ENCODE measurements around the gene B4GALT3.

The B4GALT3 gene

DNA sequence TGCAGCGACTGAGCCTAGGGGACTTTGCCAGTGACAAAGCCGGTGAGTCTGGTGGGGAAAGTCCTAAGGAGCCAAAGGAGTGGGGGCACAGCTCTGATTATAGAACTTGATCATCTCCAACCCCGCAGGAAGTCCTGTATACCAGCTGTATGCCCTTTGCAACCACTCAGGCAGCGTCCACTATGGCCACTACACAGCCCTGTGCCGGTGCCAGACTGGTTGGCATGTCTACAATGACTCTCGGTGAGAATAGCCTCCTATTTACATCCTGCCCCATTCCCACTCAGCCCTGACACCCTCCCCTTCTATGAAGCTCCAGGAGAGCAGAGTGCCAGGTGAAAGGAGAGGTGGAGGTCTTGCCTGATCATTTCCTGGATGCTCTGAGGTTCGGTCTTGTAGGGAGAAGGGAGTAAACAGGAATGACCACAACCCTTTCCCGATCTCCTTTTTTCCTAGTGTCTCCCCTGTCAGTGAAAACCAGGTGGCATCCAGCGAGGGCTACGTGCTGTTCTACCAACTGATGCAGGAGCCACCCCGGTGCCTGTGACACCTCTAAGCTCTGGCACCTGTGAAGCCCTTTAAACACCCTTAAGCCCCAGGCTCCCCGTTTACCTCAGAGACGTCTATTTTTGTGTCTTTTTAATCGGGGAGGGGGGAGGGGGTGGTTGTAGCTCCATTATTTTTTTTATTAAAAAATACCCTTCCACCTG, 12.3 kb downstream of the B4GALT3 start:
- Histone ChIP-seq H3K27ac (ENCODE audit: low read depth, low read length) (no peak overlapping the region), H3K18ac (ENCODE audit: low read length) (no peak overlapping the region), H3K79me1 (ENCODE audit: low read length) (no peaks in the 10 kb centered on the region), H3K79me2 (ENCODE audit: control insufficient read depth, insufficient read depth, low read length, poor library complexity) (no peaks in the 10 kb centered on the region), H3K4me1 (ENCODE audit: control insufficient read depth in 1 of 2, insufficient read depth in 2 of 2, low read length in 2 of 2) (peaks cover 11 to 12% of the 10 kb centered on the region in 2 experiments), H2BK5ac (ENCODE audit: low read depth, low read length, poor library complexity) (no peak overlapping the region), H2AK5ac (ENCODE audit: low read length) (no peak overlapping the region), H3K9ac (ENCODE audit: low read length) (no peak overlapping the region), H4K91ac (ENCODE audit: low read depth, low read length) (no peak overlapping the region), H3K9me3 (ENCODE audit: insufficient read depth, low read depth, low read length) (peaks cover 2% of the 10 kb centered on the region), H3K4me3 (ENCODE audit: low read depth, low read length) (no peak overlapping the region), H3K36me3 (ENCODE audit: control insufficient read depth in 1 of 2, insufficient read depth in 2 of 2, low read length in 2 of 2) (peaks cover 26 to 42% of the 10 kb centered on the region in 2 experiments), H3K4me2 (ENCODE audit: low read length) (peak overlapping the region; percentile 97), H4K8ac (ENCODE audit: low read depth, low read length) (peak overlapping the region; percentile 4), H2AFZ (ENCODE audit: insufficient read depth, low read length, poor library complexity) (no peak overlapping the region), H3K4ac (ENCODE audit: low read depth, low read length) (no peak overlapping the region), H2BK12ac (ENCODE audit: low read length) (no peak overlapping the region), H3K14ac (ENCODE audit: low read length) (no peak overlapping the region), H4K12ac (ENCODE audit: low read depth, low read length) (no peak overlapping the region), H2BK120ac (ENCODE audit: insufficient read depth, low read length, poor library complexity) (no peak overlapping the region), H3K27me3 (ENCODE audit: insufficient read depth, low read length) (no peaks in the 10 kb centered on the region), H3K23ac (ENCODE audit: low read length) (no peak overlapping the region)
- no CpG with 5 or more reads among the region's 14 CpGs for WGBS (ENCODE audit: extremely low coverage, insufficient coverage, insufficient read length)
- no peak for DNase-seq

DNA sequence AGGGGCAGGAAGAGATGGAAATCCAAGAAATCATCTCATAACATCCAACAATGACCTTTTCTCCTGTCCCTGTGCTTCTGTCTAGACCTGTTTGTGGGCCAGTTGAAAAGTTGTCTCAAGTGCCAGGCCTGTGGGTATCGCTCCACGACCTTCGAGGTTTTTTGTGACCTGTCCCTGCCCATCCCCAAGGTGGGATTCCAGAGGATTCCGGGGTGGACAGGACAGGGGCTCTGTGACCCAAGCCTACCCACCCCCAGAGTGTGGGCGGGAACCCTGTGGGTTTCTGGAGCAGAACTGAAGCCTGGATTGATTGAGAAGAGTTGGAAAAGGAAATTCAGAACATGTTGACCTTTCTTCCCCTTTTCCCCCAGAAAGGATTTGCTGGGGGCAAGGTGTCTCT, 13.5 kb downstream of the B4GALT3 start:
- DNase-seq = no peak
- Histone ChIP-seq H3K4ac (ENCODE audit: low read depth, low read length) (no peak overlapping the region), H3K23ac (ENCODE audit: low read length) (no peak overlapping the region), H3K9ac (ENCODE audit: low read length) (no peak overlapping the region), H4K8ac (ENCODE audit: low read depth, low read length) (no peak overlapping the region), H2AFZ (ENCODE audit: insufficient read depth, low read length, poor library complexity) (no peak overlapping the region), H2BK120ac (ENCODE audit: insufficient read depth, low read length, poor library complexity) (no peak overlapping the region), H4K91ac (ENCODE audit: low read depth, low read length) (no peak overlapping the region), H2BK12ac (ENCODE audit: low read length) (no peak overlapping the region), H3K9me3 (ENCODE audit: insufficient read depth, low read depth, low read length) (peaks cover 2% of the 10 kb centered on the region), H3K4me2 (ENCODE audit: low read length) (no peak overlapping the region), H3K4me1 (ENCODE audit: control insufficient read depth in 1 of 2, insufficient read depth in 2 of 2, low read length in 2 of 2) (peaks cover 17 to 18% of the 10 kb centered on the region in 2 experiments), H3K14ac (ENCODE audit: low read length) (no peak overlapping the region), H3K79me1 (ENCODE audit: low read length) (peaks cover 7% of the 10 kb centered on the region), H3K4me3 (ENCODE audit: low read depth, low read length) (no peak overlapping the region), H3K36me3 (ENCODE audit: control insufficient read depth in 1 of 2, insufficient read depth in 2 of 2, low read length in 2 of 2) (peaks cover 24 to 40% of the 10 kb centered on the region in 2 experiments), H3K27me3 (ENCODE audit: insufficient read depth, low read length) (no peaks in the 10 kb centered on the region), H3K79me2 (ENCODE audit: control insufficient read depth, insufficient read depth, low read length, poor library complexity) (peaks cover 8% of the 10 kb centered on the region), H4K12ac (ENCODE audit: low read depth, low read length) (no peak overlapping the region), H3K18ac (ENCODE audit: low read length) (no peak overlapping the region), H3K27ac (ENCODE audit: low read depth, low read length) (no peak overlapping the region), H2AK5ac (ENCODE audit: low read length) (no peak overlapping the region), H2BK5ac (ENCODE audit: low read depth, low read length, poor library complexity) (no peak overlapping the region)
- no CpG with 5 or more reads among the region's 5 CpGs for WGBS (ENCODE audit: extremely low coverage, insufficient coverage, insufficient read length)

DNA sequence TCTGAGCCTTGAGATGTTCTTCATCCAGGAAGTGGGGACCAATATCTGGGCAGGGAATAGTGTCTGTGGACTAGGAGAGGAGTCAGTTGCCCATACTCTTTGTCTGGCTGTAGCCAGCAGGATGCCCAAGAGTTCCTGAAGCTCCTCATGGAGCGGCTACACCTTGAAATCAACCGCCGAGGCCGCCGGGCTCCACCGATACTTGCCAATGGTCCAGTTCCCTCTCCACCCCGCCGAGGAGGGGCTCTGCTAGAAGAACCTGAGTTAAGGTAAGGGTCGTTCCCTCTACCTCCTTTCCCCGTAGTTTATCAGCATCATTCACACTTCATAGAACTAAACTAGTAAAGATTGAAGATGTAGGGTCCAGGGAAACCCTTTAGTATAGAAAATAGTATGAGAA, 14.5 kb downstream of the B4GALT3 start:
- Histone ChIP-seq H3K27me3 (ENCODE audit: insufficient read depth, low read length) (no peaks in the 10 kb centered on the region), H3K79me2 (ENCODE audit: control insufficient read depth, insufficient read depth, low read length, poor library complexity) (peaks cover 8% of the 10 kb centered on the region), H3K9me3 (ENCODE audit: insufficient read depth, low read depth, low read length) (peaks cover 2% of the 10 kb centered on the region), H3K14ac (ENCODE audit: low read length) (no peak overlapping the region), H2BK120ac (ENCODE audit: insufficient read depth, low read length, poor library complexity) (no peak overlapping the region), H3K27ac (ENCODE audit: low read depth, low read length) (no peak overlapping the region), H4K91ac (ENCODE audit: low read depth, low read length) (no peak overlapping the region), H4K8ac (ENCODE audit: low read depth, low read length) (no peak overlapping the region), H3K79me1 (ENCODE audit: low read length) (peaks cover 7% of the 10 kb centered on the region), H2AK5ac (ENCODE audit: low read length) (no peak overlapping the region), H3K4me2 (ENCODE audit: low read length) (no peak overlapping the region), H3K18ac (ENCODE audit: low read length) (no peak overlapping the region), H3K23ac (ENCODE audit: low read length) (no peak overlapping the region), H2BK5ac (ENCODE audit: low read depth, low read length, poor library complexity) (no peak overlapping the region), H3K4ac (ENCODE audit: low read depth, low read length) (no peak overlapping the region), H3K4me1 (ENCODE audit: control insufficient read depth in 1 of 2, insufficient read depth in 2 of 2, low read length in 2 of 2) (peaks cover 17 to 19% of the 10 kb centered on the region in 2 experiments), H4K12ac (ENCODE audit: low read depth, low read length) (no peak overlapping the region), H2BK12ac (ENCODE audit: low read length) (no peak overlapping the region), H2AFZ (ENCODE audit: insufficient read depth, low read length, poor library complexity) (no peak overlapping the region), H3K36me3 (ENCODE audit: control insufficient read depth in 1 of 2, insufficient read depth in 2 of 2, low read length in 2 of 2) (peaks cover 25 to 50% of the 10 kb centered on the region in 2 experiments), H3K4me3 (ENCODE audit: low read depth, low read length) (no peak overlapping the region), H3K9ac (ENCODE audit: low read length) (no peak overlapping the region)
- DNase-seq = no peak
- no CpG with 5 or more reads among the region's 10 CpGs for WGBS (ENCODE audit: extremely low coverage, insufficient coverage, insufficient read length)

DNA sequence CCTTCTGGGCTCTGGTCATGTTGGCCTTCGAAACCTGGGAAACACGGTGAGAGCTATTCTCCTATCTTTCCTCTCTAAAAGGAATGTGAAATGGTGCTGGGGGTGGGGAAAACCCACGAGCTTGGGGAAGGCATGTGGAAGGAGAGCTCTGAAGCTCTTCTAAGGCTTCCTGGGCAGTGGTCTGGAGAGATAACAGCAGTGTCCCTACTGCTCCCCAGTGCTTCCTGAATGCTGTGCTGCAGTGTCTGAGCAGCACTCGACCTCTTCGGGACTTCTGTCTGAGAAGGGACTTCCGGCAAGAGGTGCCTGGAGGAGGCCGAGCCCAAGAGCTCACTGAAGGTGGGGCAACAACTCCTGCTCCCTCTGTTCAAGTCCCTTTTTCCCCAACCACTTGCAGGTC, 15.3 kb downstream of the B4GALT3 start:
- WGBS (ENCODE audit: extremely low coverage, insufficient coverage, insufficient read length) = no CpG with 5 or more reads among the region's 7 CpGs
- Histone ChIP-seq H4K12ac (ENCODE audit: low read depth, low read length) (no peak overlapping the region), H3K9ac (ENCODE audit: low read length) (no peak overlapping the region), H3K4ac (ENCODE audit: low read depth, low read length) (no peak overlapping the region), H3K36me3 (ENCODE audit: control insufficient read depth in 1 of 2, insufficient read depth in 2 of 2, low read length in 2 of 2) (peaks cover 25 to 54% of the 10 kb centered on the region in 2 experiments), H3K4me3 (ENCODE audit: low read depth, low read length) (no peak overlapping the region), H2BK12ac (ENCODE audit: low read length) (no peak overlapping the region), H4K8ac (ENCODE audit: low read depth, low read length) (no peak overlapping the region), H3K27me3 (ENCODE audit: insufficient read depth, low read length) (no peaks in the 10 kb centered on the region), H3K27ac (ENCODE audit: low read depth, low read length) (no peak overlapping the region), H2AFZ (ENCODE audit: insufficient read depth, low read length, poor library complexity) (no peak overlapping the region), H3K23ac (ENCODE audit: low read length) (no peak overlapping the region), H2BK120ac (ENCODE audit: insufficient read depth, low read length, poor library complexity) (no peak overlapping the region), H3K18ac (ENCODE audit: low read length) (no peak overlapping the region), H3K79me2 (ENCODE audit: control insufficient read depth, insufficient read depth, low read length, poor library complexity) (peaks cover 8% of the 10 kb centered on the region), H2BK5ac (ENCODE audit: low read depth, low read length, poor library complexity) (no peak overlapping the region), H3K4me1 (ENCODE audit: control insufficient read depth in 1 of 2, insufficient read depth in 2 of 2, low read length in 2 of 2) (peaks cover 14 to 16% of the 10 kb centered on the region in 2 experiments), H2AK5ac (ENCODE audit: low read length) (no peak overlapping the region), H3K79me1 (ENCODE audit: low read length) (peaks cover 7% of the 10 kb centered on the region), H3K9me3 (ENCODE audit: insufficient read depth, low read depth, low read length) (peaks cover 2% of the 10 kb centered on the region), H3K14ac (ENCODE audit: low read length) (no peak overlapping the region), H4K91ac (ENCODE audit: low read depth, low read length) (no peak overlapping the region), H3K4me2 (ENCODE audit: low read length) (no peak overlapping the region)
- no peak for DNase-seq

Measured in trophoblast cell (in vitro differentiated cells and primary cell).